ENCODE results near the gene CPT1A. TPM values are rescaled to one million over a fixed set of nuclear protein-coding genes. Genes with fewer than 3 reads are reported as not detected.
A peak's percentile ranks its signal among the peaks of the same experiment; 100 is the strongest.

The CPT1A gene
- total and polyA plus RNA-seq, 2 experiments from 2014 or later, result 9.6 to 20.1 TPM

DNA sequence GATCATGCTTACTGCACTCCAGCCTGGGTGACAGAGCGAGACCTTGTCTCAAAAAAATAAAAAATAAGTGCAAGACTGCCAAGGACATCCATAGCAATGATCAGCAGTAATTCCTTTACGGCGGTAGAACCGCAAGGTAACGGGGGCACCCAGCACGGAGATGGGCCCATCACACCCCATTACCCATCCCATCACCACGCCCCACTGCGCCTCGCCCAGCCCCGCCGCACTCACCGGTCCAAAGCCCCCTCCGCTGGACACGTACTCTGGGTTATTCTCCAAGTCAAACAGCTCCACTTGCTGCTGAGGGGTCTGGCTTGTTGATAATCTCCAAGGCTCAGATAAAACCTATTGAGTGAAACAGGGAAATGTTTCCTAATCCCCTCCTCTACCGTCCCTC, 81.7 kb downstream of the CPT1A start:
- no peaks in the 10 kb centered on the region for H3K4me1 ChIP-seq (ENCODE audit: insufficient read depth)
- TF ChIP-seq EZH2 (IDR thresholded peaks at IDR 0.05; ENCODE audit: insufficient read depth, poor library complexity, severe bottlenecking) (no peak), EZH2phosphoT487 (IDR thresholded peaks at IDR 0.05; ENCODE audit: insufficient read depth, low read depth) (no peak)
- H3K27me3 ChIP-seq (replicated peaks; ENCODE audit: insufficient read depth), result no peaks in the 10 kb centered on the region
- no peaks in the 10 kb centered on the region for H3K9me3 ChIP-seq (ENCODE audit: low read depth)
- in situ Hi-C loops (cut with MboI), result no loop called here
- 0 out of 2 replicates have a peak, but pooled peaks cover 2% of the 10 kb centered on the region for H3F3A ChIP-seq (ENCODE audit: insufficient read depth)
- no peak overlapping the region for H2AFZ ChIP-seq
- no peak overlapping the region for H3K27ac ChIP-seq
- no peak overlapping the region for H3K4me3 ChIP-seq
- no peak overlapping the region for H3K9ac ChIP-seq
- no peaks in the 10 kb centered on the region for H3K9me2 ChIP-seq (ENCODE audit: insufficient read depth)
- no peak for DNase-seq
- peaks cover 23% of the 10 kb centered on the region; the same call in 1 of the 2 replicates for H3K36me3 ChIP-seq (ENCODE audit: low read depth)
- no peak overlapping the region for H3K4me2 ChIP-seq (ENCODE audit: unreplicated experiment)
- 92 to 96% methylated on average over 14 to 15 of the region's 15 CpGs for WGBS, 2 experiments (ENCODE audit: low coverage in 1 of 2, low lambda C conversion rate in 2 of 2, missing lambda C conversion rate in 2 of 2)
- no peaks in the 10 kb centered on the region for H4K20me1 ChIP-seq (ENCODE audit: insufficient read depth)
- H3K79me2 ChIP-seq (ENCODE audit: insufficient read depth), result no peaks in the 10 kb centered on the region

DNA sequence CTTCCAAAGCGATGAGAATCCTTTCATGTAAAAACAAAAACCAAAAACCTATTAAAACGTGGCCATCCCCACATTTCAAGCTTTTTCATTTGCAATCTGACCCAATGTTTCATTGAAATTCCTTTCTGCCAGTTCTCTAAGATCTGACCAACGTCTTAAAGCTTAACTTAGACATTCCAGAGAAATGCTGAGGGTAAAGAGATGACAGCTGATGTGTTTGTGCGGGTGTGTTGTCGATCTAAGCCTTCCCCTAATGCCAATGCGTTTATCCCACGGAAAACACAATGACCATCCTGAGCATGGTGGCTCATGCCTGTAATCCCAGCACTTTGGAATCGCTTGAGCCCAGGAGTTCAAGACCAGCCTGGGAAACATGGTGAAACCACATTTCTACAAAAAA, 84.0 kb downstream of the CPT1A start:
- 0 out of 2 replicates have a peak, but pooled peaks cover 13% of the 10 kb centered on the region for H3F3A ChIP-seq (ENCODE audit: insufficient read depth)
- no peaks in the 10 kb centered on the region for H3K4me1 ChIP-seq (ENCODE audit: insufficient read depth)
- H3K36me3 ChIP-seq (ENCODE audit: low read depth), result peaks cover 23% of the 10 kb centered on the region; the same call in 1 of the 2 replicates
- H3K9ac ChIP-seq, result no peak overlapping the region
- no peak for TF ChIP-seq EZH2 (IDR thresholded peaks at IDR 0.05; ENCODE audit: insufficient read depth, poor library complexity, severe bottlenecking)
- TF ChIP-seq EZH2phosphoT487 (IDR thresholded peaks at IDR 0.05; ENCODE audit: insufficient read depth, low read depth), result no peak
- no peaks in the 10 kb centered on the region for H4K20me1 ChIP-seq (ENCODE audit: insufficient read depth)
- H3K27ac ChIP-seq, result no peak overlapping the region
- DNase-seq, result no peak
- H3K4me2 ChIP-seq (ENCODE audit: unreplicated experiment), result no peak overlapping the region
- 93 to 94% methylated on average over 8 of the region's 8 CpGs for WGBS, 2 experiments (ENCODE audit: low coverage in 1 of 2, low lambda C conversion rate in 2 of 2, missing lambda C conversion rate in 2 of 2)
- H3K4me3 ChIP-seq, result no peak overlapping the region
- H2AFZ ChIP-seq, result no peak overlapping the region
- H3K27me3 ChIP-seq (replicated peaks; ENCODE audit: insufficient read depth), result no peaks in the 10 kb centered on the region
- no peaks in the 10 kb centered on the region for H3K9me2 ChIP-seq (ENCODE audit: insufficient read depth)
- in situ Hi-C loops (cut with MboI), result no loop called here
- H3K79me2 ChIP-seq (ENCODE audit: insufficient read depth), result no peaks in the 10 kb centered on the region
- no peaks in the 10 kb centered on the region for H3K9me3 ChIP-seq (ENCODE audit: low read depth)

DNA sequence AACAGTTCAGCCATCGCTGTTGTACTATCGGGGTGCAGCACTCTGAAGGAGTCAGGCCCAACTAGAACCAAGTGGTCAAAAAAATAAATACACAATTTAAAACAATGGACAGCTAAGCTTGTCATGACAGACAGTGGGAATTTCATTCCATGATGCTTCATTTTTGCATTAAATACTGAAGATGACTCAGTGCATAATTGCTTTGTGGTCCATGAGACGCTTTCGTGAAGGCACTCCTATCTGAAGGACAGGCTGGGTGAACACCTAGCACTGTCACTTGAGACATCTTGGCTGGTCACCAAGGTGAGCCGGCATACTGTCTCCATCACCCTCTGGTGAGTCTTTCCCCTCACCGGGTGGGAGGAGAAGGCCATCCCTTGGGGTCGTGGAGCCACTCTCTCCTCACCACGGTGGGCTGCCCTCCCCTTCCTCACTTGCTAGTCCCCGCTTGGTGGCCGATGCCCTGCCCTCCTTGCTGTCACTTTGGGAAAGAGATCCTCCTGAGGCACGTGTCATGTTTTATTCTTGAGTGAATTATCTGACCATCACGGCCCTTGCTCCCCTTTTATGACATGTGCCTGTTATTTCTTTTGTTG, 85.4 kb downstream of the CPT1A start:
- Histone ChIP-seq H3K9me3 (ENCODE audit: low read depth) (no peaks in the 10 kb centered on the region), H2AFZ (no peak overlapping the region), H3K79me2 (ENCODE audit: insufficient read depth) (no peaks in the 10 kb centered on the region), H3K27ac (no peak overlapping the region), H3K4me3 (no peak overlapping the region), H3K4me2 (ENCODE audit: unreplicated experiment) (no peak overlapping the region), H3K4me1 (ENCODE audit: insufficient read depth) (no peaks in the 10 kb centered on the region), H3K27me3 (replicated peaks; ENCODE audit: insufficient read depth) (no peaks in the 10 kb centered on the region), H3K9me2 (ENCODE audit: insufficient read depth) (no peaks in the 10 kb centered on the region), H3F3A (ENCODE audit: insufficient read depth) (0 out of 2 replicates have a peak, but pooled peaks cover 13% of the 10 kb centered on the region), H4K20me1 (ENCODE audit: insufficient read depth) (no peaks in the 10 kb centered on the region), H3K9ac (no peak overlapping the region), H3K36me3 (ENCODE audit: low read depth) (peaks cover 16% of the 10 kb centered on the region; the same call in 1 of the 2 replicates)
- in situ Hi-C loops (cut with MboI), result no loop called here
- DNase-seq, result peak; percentile 44
- TF ChIP-seq EZH2phosphoT487 (IDR thresholded peaks at IDR 0.05; ENCODE audit: insufficient read depth, low read depth) (no peak), EZH2 (IDR thresholded peaks at IDR 0.05; ENCODE audit: insufficient read depth, poor library complexity, severe bottlenecking) (no peak)
- 73 to 75% methylated on average over 12 of the region's 12 CpGs for WGBS, 2 experiments (ENCODE audit: low coverage in 1 of 2, low lambda C conversion rate in 2 of 2, missing lambda C conversion rate in 2 of 2)

DNA sequence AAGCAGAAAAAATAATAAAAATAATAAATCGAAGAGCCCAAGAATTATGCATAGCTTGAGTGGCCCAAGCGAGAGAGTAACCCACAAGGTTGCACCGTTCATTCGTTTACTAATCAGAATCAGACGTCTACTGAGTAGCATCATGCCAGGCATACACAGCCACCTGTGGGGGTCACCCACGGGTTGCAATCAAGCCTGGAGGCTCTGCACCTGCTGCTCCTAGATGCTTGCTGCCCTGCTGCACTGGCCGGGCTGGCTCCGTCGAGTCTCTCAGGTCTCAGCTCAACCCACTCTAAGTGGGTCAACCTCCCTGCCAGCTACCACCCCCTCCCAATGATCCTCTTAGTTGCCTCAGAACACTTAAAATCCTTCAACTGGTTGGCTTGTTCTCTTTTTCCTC, 88.4 kb downstream of the CPT1A start:
- Histone ChIP-seq H3K27me3 (replicated peaks; ENCODE audit: insufficient read depth) (no peaks in the 10 kb centered on the region), H3K9me2 (ENCODE audit: insufficient read depth) (no peaks in the 10 kb centered on the region), H3K79me2 (ENCODE audit: insufficient read depth) (no peaks in the 10 kb centered on the region), H3F3A (ENCODE audit: insufficient read depth) (peaks cover 27% of the 10 kb centered on the region; the same call in 1 of the 2 replicates), H3K4me2 (ENCODE audit: unreplicated experiment) (no peak overlapping the region), H3K9me3 (ENCODE audit: low read depth) (no peaks in the 10 kb centered on the region), H4K20me1 (ENCODE audit: insufficient read depth) (no peaks in the 10 kb centered on the region), H2AFZ (no peak overlapping the region), H3K4me1 (ENCODE audit: insufficient read depth) (no peaks in the 10 kb centered on the region), H3K9ac (no peak overlapping the region), H3K4me3 (no peak overlapping the region), H3K27ac (no peak overlapping the region), H3K36me3 (ENCODE audit: low read depth) (peaks cover 12% of the 10 kb centered on the region; the same call in 1 of the 2 replicates)
- TF ChIP-seq EZH2phosphoT487 (IDR thresholded peaks at IDR 0.05; ENCODE audit: insufficient read depth, low read depth) (no peak), EZH2 (IDR thresholded peaks at IDR 0.05; ENCODE audit: insufficient read depth, poor library complexity, severe bottlenecking) (no peak)
- WGBS, 2 experiments (ENCODE audit: low coverage in 1 of 2, low lambda C conversion rate in 2 of 2, missing lambda C conversion rate in 2 of 2), result 64 to 65% methylated on average over 9 of the region's 9 CpGs
- in situ Hi-C loops (cut with MboI), result no loop called here
- DNase-seq, result no peak
